ENCODE data around the gene MYD88. TPM values are rescaled to one million over a fixed set of nuclear protein-coding genes. Genes with fewer than 3 reads are reported as not detected.
A peak's percentile ranks its signal among the peaks of the same experiment; 100 is the strongest.

MYD88 gene
- polyA plus RNA-seq, 4 donors, result 26.6 to 28.8 (median 27.6) TPM

GRCh38 chr3:38111696-38112377 is 26.6 kb upstream of the MYD88 start:
- DNase-seq (ENCODE audit: low read depth in 4 of 4, low spot score in 3 of 4), result no peak

- DNase-seq (ENCODE audit: low read depth in 4 of 4, low spot score in 3 of 4), result no peak
These were observed 26.1 kb upstream of the MYD88 start for GRCh38 chr3:38112378-38112761.

GRCh38 chr3:38114052-38114874 is 24.2 kb upstream of the MYD88 start:
- DNase-seq (ENCODE audit: low read depth in 4 of 4, low spot score in 3 of 4), result no peak

- DNase-seq (ENCODE audit: low read depth in 4 of 4, low spot score in 3 of 4), result no peak
These were observed 23.4 kb upstream of the MYD88 start for GRCh38 chr3:38114875-38115644.

DNA sequence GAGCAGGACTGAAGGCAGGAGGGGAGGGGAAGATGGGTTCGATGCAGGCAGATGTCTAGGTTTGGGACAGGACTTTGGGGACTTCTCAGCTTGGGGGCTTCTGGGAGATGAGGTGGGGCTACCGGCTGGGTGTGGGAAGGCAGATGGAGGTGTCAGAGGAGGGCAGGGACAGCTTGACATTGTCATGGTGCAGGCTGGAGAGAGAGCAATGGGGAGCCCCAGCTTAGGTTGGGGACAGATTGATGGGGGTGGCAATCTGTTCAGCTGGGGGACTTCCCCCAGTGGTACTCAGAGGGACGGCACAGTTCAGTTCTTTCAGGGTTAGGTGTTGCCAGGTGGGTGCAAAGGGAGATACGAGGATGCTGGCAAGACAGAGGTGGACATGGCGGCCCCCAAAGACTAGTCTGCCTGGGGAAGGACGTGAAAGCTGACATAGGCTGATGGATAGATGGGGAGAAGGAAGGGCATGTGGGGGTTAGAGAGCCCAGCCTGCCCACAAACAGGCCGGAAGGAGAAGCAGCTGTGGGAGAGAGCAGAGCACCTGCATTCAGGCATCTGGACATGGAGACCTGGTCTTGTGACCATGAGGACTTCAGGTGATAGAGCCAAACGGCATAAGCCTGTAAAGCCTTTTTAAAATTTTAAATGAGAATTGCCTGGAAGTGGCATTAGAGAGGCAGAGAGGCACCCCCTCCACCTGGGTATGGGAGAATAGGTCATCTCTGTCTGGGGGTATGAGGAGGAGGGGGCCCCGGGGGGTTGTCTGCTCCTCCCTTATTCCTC is 22.6 kb upstream of the MYD88 start:
- no peak for DNase-seq (ENCODE audit: low read depth in 4 of 4, low spot score in 3 of 4)

DNA sequence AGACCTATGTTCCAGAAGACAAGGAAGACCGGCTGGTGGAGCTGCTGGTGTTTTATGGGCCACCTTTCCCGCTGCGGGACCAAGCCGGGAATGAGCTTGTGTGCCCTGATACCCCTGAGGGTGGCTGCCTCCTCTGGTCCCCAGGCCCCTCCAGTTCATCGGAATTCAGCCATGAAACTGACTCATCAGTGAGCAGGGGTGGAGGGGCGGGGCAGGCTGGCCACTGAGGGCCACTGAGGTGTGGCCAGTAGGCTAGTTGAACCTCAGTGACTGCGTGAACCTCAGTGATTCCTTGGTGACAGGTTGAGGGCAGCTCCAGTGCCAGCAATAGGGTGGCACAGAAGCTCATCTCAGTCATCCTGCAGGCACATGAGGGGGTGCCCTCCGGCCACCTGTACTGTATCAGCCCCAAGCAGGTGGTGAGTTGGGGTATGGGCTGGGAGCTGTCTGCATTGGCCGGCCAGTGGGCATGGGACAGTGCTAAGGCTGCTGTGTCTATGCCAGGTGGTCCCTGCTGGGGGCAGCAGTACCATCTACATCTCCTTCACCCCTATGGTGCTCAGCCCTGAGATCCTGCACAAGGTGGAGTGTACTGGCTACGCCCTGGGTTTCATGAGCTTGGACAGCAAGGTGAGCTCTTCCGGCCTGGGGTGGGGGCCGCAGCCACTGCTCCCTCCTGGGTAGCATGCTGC is 21.8 kb upstream of the MYD88 start:
- DNase-seq (ENCODE audit: low read depth in 4 of 4, low spot score in 3 of 4), result no peak

- no peak for DNase-seq (ENCODE audit: low read depth in 4 of 4, low spot score in 3 of 4)
These were observed 21.2 kb upstream of the MYD88 start for GRCh38 chr3:38117163-38117716.

GRCh38 chr3:38117748-38118420 is 20.6 kb upstream of the MYD88 start:
- DNase-seq (ENCODE audit: low read depth in 4 of 4, low spot score in 3 of 4), result peak in 1 of 4 donors; percentile 15

- DNase-seq (ENCODE audit: low read depth in 4 of 4, low spot score in 3 of 4), result no peak
These were observed 19.8 kb upstream of the MYD88 start for GRCh38 chr3:38118421-38119247.

DNA sequence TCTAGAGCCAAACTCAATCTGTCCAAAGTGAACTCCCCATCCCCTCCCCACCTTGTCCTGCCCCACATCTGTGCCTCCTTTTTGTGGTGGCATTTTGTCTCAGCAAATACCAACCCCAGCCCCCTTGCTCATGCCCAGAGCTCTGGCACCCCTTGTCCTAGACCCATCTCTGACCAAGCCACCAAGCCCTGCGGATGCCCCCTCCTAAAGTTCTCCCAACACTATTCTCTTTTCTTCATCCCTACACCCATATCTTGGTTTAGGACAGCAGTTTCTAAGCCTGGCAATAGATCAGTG is 19.3 kb upstream of the MYD88 start:
- DNase-seq (ENCODE audit: low read depth in 4 of 4, low spot score in 3 of 4), result no peak

- DNase-seq (ENCODE audit: low read depth in 4 of 4, low spot score in 3 of 4), result no peak
These were observed 18.4 kb upstream of the MYD88 start for GRCh38 chr3:38119821-38120692.

DNA sequence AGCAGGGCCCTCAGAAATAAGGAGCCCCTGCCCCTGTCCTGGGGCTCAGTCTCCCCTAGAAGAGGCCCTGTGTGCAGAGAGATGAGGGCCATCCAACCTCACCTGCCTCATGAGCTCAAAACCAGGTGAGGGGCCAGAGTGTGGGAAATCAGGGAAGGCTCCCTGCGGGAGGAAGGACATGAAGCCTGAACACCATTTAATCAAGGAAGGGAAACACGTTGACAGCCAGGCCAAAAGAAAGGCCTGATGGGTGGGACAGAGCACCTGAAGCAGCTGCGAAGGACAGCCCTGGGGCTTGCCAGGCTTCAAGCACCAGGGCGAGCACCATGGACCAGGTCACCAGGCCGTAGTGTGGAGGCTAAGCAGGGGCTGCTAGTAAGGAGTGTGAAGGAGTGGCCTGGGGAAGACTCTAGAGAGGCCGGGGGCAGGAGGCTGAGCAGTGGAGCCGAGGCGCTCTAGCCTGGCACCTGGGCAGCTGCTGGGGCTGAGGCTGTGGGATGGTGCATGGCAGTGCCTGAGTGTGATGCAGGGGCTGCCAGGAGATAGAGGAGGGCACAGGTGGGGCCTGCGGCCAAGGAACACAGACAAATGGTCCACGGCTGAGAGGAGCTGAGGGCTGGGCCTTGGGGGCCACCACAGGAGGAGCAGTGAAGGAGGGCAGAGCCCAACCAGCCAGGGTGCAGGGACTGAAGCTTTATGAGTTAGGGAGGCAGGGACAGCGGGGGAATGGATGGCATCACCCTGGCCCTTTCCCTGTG is 17.6 kb upstream of the MYD88 start:
- no peak for DNase-seq (ENCODE audit: low read depth in 4 of 4, low spot score in 3 of 4)

DNA sequence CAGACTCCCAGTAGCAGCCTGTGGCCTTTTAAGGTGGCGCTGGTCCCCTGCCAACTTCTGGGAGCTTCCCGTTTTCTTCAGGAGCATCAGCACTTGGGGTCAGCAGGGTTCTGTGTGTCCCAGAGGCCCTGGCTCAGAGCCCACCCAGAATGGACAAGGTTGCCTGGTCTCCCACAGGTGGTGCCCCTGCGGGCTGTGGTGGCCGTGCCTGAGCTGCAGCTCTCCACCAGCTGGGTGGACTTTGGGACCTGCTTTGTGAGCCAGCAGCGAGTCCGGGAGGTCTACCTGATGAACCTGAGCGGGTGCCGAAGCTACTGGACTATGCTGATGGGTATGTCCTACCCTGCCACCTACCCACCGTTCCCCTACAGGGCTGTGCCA is 17.0 kb upstream of the MYD88 start:
- no peak for DNase-seq (ENCODE audit: low read depth in 4 of 4, low spot score in 3 of 4)

DNA sequence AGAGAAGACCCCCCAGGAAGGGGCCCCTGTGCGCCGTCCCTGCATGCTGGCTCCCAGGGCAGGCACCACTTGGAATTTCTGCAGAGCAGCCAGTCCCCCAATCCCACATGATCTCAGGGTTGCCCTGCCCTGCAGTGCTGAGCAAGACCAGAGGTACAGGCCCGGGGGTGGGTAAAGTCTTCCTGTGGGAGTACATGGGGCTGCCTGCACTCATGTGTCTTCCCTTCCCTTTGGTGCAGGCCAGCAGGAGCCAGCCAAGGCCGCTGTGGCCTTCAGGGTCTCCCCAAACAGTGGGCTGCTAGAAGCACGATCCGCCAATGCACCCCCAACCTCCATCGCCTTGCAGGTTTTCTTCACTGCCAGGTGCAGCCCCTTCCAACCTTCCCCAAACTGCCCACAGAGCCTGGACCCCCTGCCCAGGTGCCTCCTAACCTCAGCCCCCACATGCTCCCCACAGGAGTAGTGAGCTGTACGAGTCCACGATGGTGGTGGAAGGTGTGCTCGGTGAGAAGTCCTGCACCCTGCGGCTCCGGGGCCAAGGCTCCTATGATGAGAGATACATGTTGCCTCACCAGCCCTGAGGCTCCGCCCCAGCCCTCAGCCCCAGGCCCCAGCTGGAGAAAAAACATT is 16.5 kb upstream of the MYD88 start:
- DNase-seq (ENCODE audit: low read depth in 4 of 4, low spot score in 3 of 4), result no peak

- no peak for DNase-seq (ENCODE audit: low read depth in 4 of 4, low spot score in 3 of 4)
These were observed 15.7 kb upstream of the MYD88 start for GRCh38 chr3:38122712-38123290.
